H1 (cell line): ENCODE measurements around the gene SF3B2. TPM values are rescaled to one million over a fixed set of nuclear protein-coding genes. Genes with fewer than 3 reads are reported as not detected.

Experiments
- CTCF ChIA-PET: fragments of 300-600 bp; sonication (Branson Sonifier 250); formaldehyde crosslinking; loops from one replicate; lab custom pipeline; 2021; ENCODE audit not compliant: partially characterized antibody; lab: Charles Lee
- POLR2A ChIA-PET: fragments of 300-600 bp; sonication (Branson Sonifier 250); formaldehyde crosslinking; loops from one replicate; lab custom pipeline; 2021; ENCODE audit warnings: inconsistent platforms; ENCODE audit not compliant: partially characterized antibody; lab: Charles Lee
- DNase-seq, 2 experiments: peaks; one replicate each; pipeline versions ENCODE4 v3.0.0 to v3.0.0-alpha.2; 2010 to 2022; ENCODE audit warnings: low spot score in 2 of 2, low read depth in 1 of 2, mixed read lengths in 1 of 2
- FAIRE-seq: peaks from 2 replicates; lab custom pipeline; 2011; peaks lifted over from hg19 to GRCh38; lab: Jason Lieb, UNC
- H2AFZ ChIP-seq: 2 replicates; pipeline ENCODE4 v1.8.1; 2012; ENCODE audit warnings: low read length, inconsistent platforms
- H2AK5ac ChIP-seq: 2 replicates; pipeline ENCODE4 v1.6.1; 2013; ENCODE audit warnings: low read depth, low read length
- H2BK120ac ChIP-seq: replicated peaks from 2 replicates; pipeline ENCODE3; 2013; ENCODE audit warnings: low read depth, low read length, inconsistent platforms
- H2BK12ac ChIP-seq: 2 replicates; pipeline ENCODE4 v1.6.1; 2013; ENCODE audit warnings: low read depth, low read length
- H2BK15ac ChIP-seq: 2 replicates; pipeline ENCODE4 v1.6.1; 2013; ENCODE audit warnings: low read length
- H2BK20ac ChIP-seq: 2 replicates; pipeline ENCODE4 v1.6.1; 2013; ENCODE audit warnings: low read length
- H2BK5ac ChIP-seq: 2 replicates; pipeline ENCODE4 v1.6.1; 2013; ENCODE audit warnings: low read depth, low read length
- H3K14ac ChIP-seq: 2 replicates; pipeline ENCODE4 v1.6.1; 2013; ENCODE audit warnings: inconsistent platforms; ENCODE audit not compliant: insufficient read length
- H3K18ac ChIP-seq: 2 replicates; pipeline ENCODE4 v1.6.1; 2013; ENCODE audit warnings: low read length; ENCODE audit errors: extremely low read depth
- H3K23ac ChIP-seq: 2 replicates; pipeline ENCODE4 v1.6.1; 2013; ENCODE audit warnings: inconsistent platforms; ENCODE audit not compliant: insufficient read length
- H3K23me2 ChIP-seq: 2 replicates; pipeline ENCODE4 v1.6.1; 2013; ENCODE audit warnings: low read depth, low read length
- H3K27ac ChIP-seq: 2 replicates; pipeline ENCODE4 v1.6.1; 2011; ENCODE audit warnings: low read depth, low read length, inconsistent platforms
- H3K27me3 ChIP-seq, 4 experiments: replicated peaks in 1 of 4; 1 replicate in 1 of 4; 2 replicates in 3 of 4; pipeline versions ENCODE4 v1.6.1 to v1.8.1; 2011 to 2013; ENCODE audit warnings: low read length in 3 of 4, mild to moderate bottlenecking in 3 of 4, inconsistent platforms in 2 of 4, mixed read lengths in 2 of 4, moderate library complexity in 1 of 4; ENCODE audit not compliant: control insufficient read depth in 3 of 4, insufficient read depth in 3 of 4; ENCODE audit errors: extremely low read depth in 1 of 4
- H3K36me3 ChIP-seq, 4 experiments: 2 replicates each; pipeline versions ENCODE4 v1.6.1 to v1.8.1; 2011 to 2013; ENCODE audit warnings: mild to moderate bottlenecking in 4 of 4, low read length in 3 of 4, moderate library complexity in 2 of 4, control low read depth in 1 of 4, inconsistent platforms in 1 of 4; ENCODE audit not compliant: insufficient read depth in 4 of 4, control insufficient read depth in 2 of 4
- H3K4ac ChIP-seq: replicated peaks from 2 replicates; pipeline ENCODE3; 2013; ENCODE audit warnings: low read length, low read depth, mixed read lengths, inconsistent platforms; ENCODE audit not compliant: insufficient read length
- H3K4me1 ChIP-seq, 4 experiments: replicated peaks in 1 of 4; 1 replicate in 1 of 4; 2 replicates in 3 of 4; pipeline versions ENCODE4 v1.6.1 to v1.8.1; 2011 to 2013; ENCODE audit warnings: low read length in 3 of 4, inconsistent platforms in 2 of 4, mixed read lengths in 1 of 4; ENCODE audit not compliant: insufficient read depth in 4 of 4, control insufficient read depth in 3 of 4
- H3K4me2 ChIP-seq, 2 experiments: 2 replicates each; pipeline versions ENCODE4 v1.6.1 to v1.8.1; 2011 to 2013; ENCODE audit warnings: low read depth in 2 of 2, low read length in 2 of 2, control low read depth in 1 of 2, inconsistent platforms in 1 of 2, mild to moderate bottlenecking in 1 of 2; ENCODE audit not compliant: insufficient read depth in 1 of 2
- H3K4me3 ChIP-seq, 4 experiments: fragments of 200-600, 300-600 bp in 1 of 4; sonication (generic), shearing (Covaris generic), sonication (Bioruptor Twin) in 1 of 4; 2 replicates each; pipeline versions ENCODE4 v1.5.1 to v1.8.1; 2011 to 2016; ENCODE audit warnings: low read length in 4 of 4, low read depth in 3 of 4, control low read depth in 2 of 4, inconsistent platforms in 2 of 4, mild to moderate bottlenecking in 2 of 4, mixed read lengths in 1 of 4, moderate library complexity in 1 of 4; ENCODE audit not compliant: insufficient read depth in 2 of 4; ENCODE audit errors: extremely low read depth in 1 of 4
- H3K56ac ChIP-seq: replicated peaks from 2 replicates; pipeline ENCODE3; 2013; ENCODE audit warnings: low read depth, mild to moderate bottlenecking, mixed read lengths, low read length, inconsistent platforms; ENCODE audit not compliant: insufficient read length
- H3K79me1 ChIP-seq: 2 replicates; pipeline ENCODE4 v1.6.1; 2013; ENCODE audit warnings: low read depth, low read length, control low read depth
- H3K79me2 ChIP-seq, 2 experiments: 2 replicates each; pipeline versions ENCODE4 v1.6.1 to v1.8.1; 2012 to 2013; ENCODE audit warnings: low read length in 2 of 2, mild to moderate bottlenecking in 2 of 2, inconsistent platforms in 1 of 2; ENCODE audit not compliant: insufficient read depth in 2 of 2, control insufficient read depth in 1 of 2
- H3K9ac ChIP-seq, 4 experiments: replicated peaks in 1 of 4; 1 replicate in 1 of 4; 2 replicates in 3 of 4; pipeline versions ENCODE4 v1.6.1 to v1.8.1; 2011 to 2013; ENCODE audit warnings: low read depth in 3 of 4, low read length in 3 of 4, control low read depth in 2 of 4, mild to moderate bottlenecking in 2 of 4, moderate library complexity in 2 of 4, inconsistent platforms in 1 of 4; ENCODE audit errors: extremely low read depth in 1 of 4
- H3K9me3 ChIP-seq, 2 experiments: 2 replicates each; pipeline versions ENCODE4 v1.6.1 to v1.8.1; 2012 to 2013; ENCODE audit warnings: mild to moderate bottlenecking in 2 of 2, moderate library complexity in 2 of 2, control low read depth in 1 of 2, inconsistent platforms in 1 of 2, low read depth in 1 of 2, low read length in 1 of 2, mixed read lengths in 1 of 2; ENCODE audit not compliant: insufficient read depth in 2 of 2
- H4K20me1 ChIP-seq, 2 experiments: replicated peaks in 1 of 2; 2 replicates each; pipeline versions ENCODE3 to v1.8.1; 2011 to 2013; ENCODE audit warnings: inconsistent platforms in 2 of 2, low read length in 2 of 2, mild to moderate bottlenecking in 1 of 2; ENCODE audit not compliant: insufficient read depth in 2 of 2, control insufficient read depth in 1 of 2
- H4K5ac ChIP-seq: 2 replicates; pipeline ENCODE4 v1.6.1; 2013; ENCODE audit warnings: low read length, low read depth, mixed read lengths, inconsistent platforms; ENCODE audit not compliant: insufficient read length
- H4K8ac ChIP-seq: 2 replicates; pipeline ENCODE4 v1.8.0; 2013; ENCODE audit warnings: mild to moderate bottlenecking, moderate library complexity, low read length, inconsistent platforms; ENCODE audit not compliant: insufficient read depth; ENCODE audit errors: extremely low read depth
- H4K91ac ChIP-seq: replicated peaks from 2 replicates; pipeline ENCODE3; 2013; ENCODE audit warnings: low read length, mixed read lengths, inconsistent platforms; ENCODE audit not compliant: insufficient read length
- ATF2 ChIP-seq: IDR thresholded peaks from 2 replicates; pipeline ENCODE4 v1.6.1; 2012; ENCODE audit warnings: low read length, inconsistent platforms
- HDAC2 ChIP-seq, 2 experiments: fragments of 300-600 bp in 1 of 2; sonication (generic) in 1 of 2; IDR thresholded peaks; 2 replicates each; pipeline ENCODE4 v1.6.1; 2011 to 2012; ENCODE audit warnings: low read depth in 2 of 2, low read length in 2 of 2, mild to moderate bottlenecking in 2 of 2, moderate library complexity in 2 of 2, borderline replicate concordance in 1 of 2, inconsistent platforms in 1 of 2
- KDM1A ChIP-seq: fragments of 200-600, 300-600 bp; sonication (generic); IDR thresholded peaks from 2 replicates; pipeline ENCODE4 v1.7.1; 2016; ENCODE audit warnings: mild to moderate bottlenecking, low read length, borderline replicate concordance
- SP1 ChIP-seq: IDR thresholded peaks from 2 replicates; pipeline ENCODE4 v1.6.1; 2011; ENCODE audit warnings: low read depth, low read length
- SRF ChIP-seq: IDR thresholded peaks from 2 replicates; pipeline ENCODE4 v1.6.1; 2011; ENCODE audit warnings: mild to moderate bottlenecking, low read depth, low read length, moderate library complexity
- SUZ12 ChIP-seq: fragments of 200-600 bp; sonication (generic); IDR thresholded peaks from 2 replicates; pipeline ENCODE4 v1.6.1; 2012; ENCODE audit warnings: mild to moderate bottlenecking, inconsistent platforms, low read length, moderate library complexity, mixed read lengths
- TAF1 ChIP-seq: IDR thresholded peaks from 2 replicates; pipeline ENCODE4 v1.6.1; 2011; ENCODE audit warnings: mild to moderate bottlenecking, low read depth, low read length
- TBP ChIP-seq: IDR thresholded peaks from 2 replicates; pipeline ENCODE4 v1.6.1; 2011; ENCODE audit warnings: low read depth, low read length, improper control_type of control experiment
- TCF12 ChIP-seq: IDR thresholded peaks from 2 replicates; pipeline ENCODE4 v1.6.1; 2011; ENCODE audit warnings: low read depth, mild to moderate bottlenecking, low read length
- WGBS, 2 experiments: shearing (Covaris generic) in 1 of 2; methylation state at CpG; one replicate each; pipeline versions ENCODE4 v1.1.6 to v1.1.7; 2013 to 2015; ENCODE audit warnings: low lambda C conversion rate in 2 of 2, mixed read lengths in 2 of 2, inconsistent platforms in 1 of 2, low coverage in 1 of 2, missing lambda C conversion rate in 1 of 2; ENCODE audit not compliant: insufficient replicate concordance in 2 of 2, insufficient coverage in 1 of 2, insufficient read length in 1 of 2; ENCODE audit errors: extremely low coverage in 1 of 2, missing lambda C conversion rate in 1 of 2; 5-methylcytosine and 5-hydroxymethylcytosine counted together
- polyA plus RNA-seq, 7 experiments: library from polyadenylated mRNA; depleted of rRNA in 3 of 7; stranded (reverse) in 5 of 7; unstranded in 2 of 7; fragments of >200 nt in 5 of 7; fragments of 200-250 nt in 2 of 7; gene quantifications; 1 replicate in 5 of 7; 2 replicates in 1 of 7; 4 replicates in 1 of 7; pipeline versions ENCODE4 v1.2.1 to v1.2.3, GENCODE V29; 2011 to 2013; ENCODE audit warnings: missing spikeins in 2 of 7, mixed read lengths in 2 of 7
- total RNA-seq: library from RNA; stranded (reverse); fragmentation: NEBNext Ultra II Directional; extraction: Animal tissue kit (Norgen Biotek cat#: 25700); gene quantifications from 2 replicates; pipeline ENCODE4 v1.2.1, GENCODE V29; 2021

The SF3B2 gene
- total and polyA plus RNA-seq, 2 of the 8 experiments (the other 6 are each of a cell fraction or from before 2014, with no cell fraction given): 182 to 237 TPM

- Histone ChIP-seq H3K79me2 (no peaks in the 10 kb centered on the region), H2AK5ac (no peak overlapping the region), H3K4me1 (peaks cover 0 to 20% (median 9%) of the 10 kb centered on the region in 4 experiments; a peak in 5 of 7 replicates), H3K23ac (no peak overlapping the region), H4K91ac (no peak overlapping the region), H2AFZ (peak overlapping the region; percentile 79; the same call in 1 of the 2 replicates), H3K27ac (no peak overlapping the region), H3K27me3 (peaks cover 6 to 26% (median 24%) of the 10 kb centered on the region in 4 experiments), H2BK20ac (no peak overlapping the region), H4K8ac (peak overlapping the region; percentile 58; the same call in 1 of the 2 replicates), H3K4ac (no peak overlapping the region), H3K56ac (no peak overlapping the region), H3K18ac (no peak overlapping the region), H3K79me1 (no peaks in the 10 kb centered on the region), H3K14ac (no peak overlapping the region), H2BK5ac (no peak overlapping the region), H3K23me2 (peaks cover 2% of the 10 kb centered on the region; the same call in 1 of the 2 replicates), H2BK120ac (no peak overlapping the region), H3K9ac (no peak overlapping the region), H3K36me3 (no peaks in the 10 kb centered on the region), H3K9me3 (no peaks in the 10 kb centered on the region), H3K4me2 (peak overlapping the region; percentile 49 to 66), H4K5ac (no peak overlapping the region), H2BK15ac (no peak overlapping the region; the same call in 1 of the 2 replicates), H2BK12ac (no peak overlapping the region), H3K4me3 (peak overlapping the region; percentile 2 to 54 (median 36); a peak in 6 of 8 replicates), H4K20me1 (peaks cover 0 to 1% of the 10 kb centered on the region in 2 experiments)
- TF ChIP-seq KDM1A (peak; percentile 86; the same call in 1 of the 2 replicates), TBP (no peak), TAF1 (no peak), SP1 (no peak), HDAC2 (IDR thresholded peaks at IDR 0.05; ENCODE audit: borderline replicate concordance in 1 of 2, low read depth in 2 of 2, low read length in 2 of 2) (peak in 1 of 2 experiments; percentile 91; a peak in 1 of 4 replicates), SRF (no peak), ATF2 (no peak), TCF12 (no peak), SUZ12 (peak; percentile 60; the same call in 1 of the 2 replicates)
- 65% methylated on average over 12 of the region's 14 CpGs; no CpG with 5 or more reads in 1 of the 2 experiments for WGBS, 2 experiments
- DNase-seq (no peak), FAIRE-seq (no peak)
- POLR2A ChIA-PET: interaction anchor here (1.3 to 3.5 kb wide), 4 partner anchors 9 to 120 kb away, joined by 3 to 15 read pairs (median 4); partner anchors contain the start of genes BANF1, CCDC85B and EIF1AD
- CTCF ChIA-PET: interaction anchor here (1.1 to 6.4 kb wide), 8 partner anchors 9 to 142 kb away, joined by 3 to 35 read pairs (median 6); partner anchors contain the start of gene PACS1
Measured at GRCh38 chr11:66011239-66011784, 40.9 kb upstream of the SF3B2 start.
